ENCODE data around the gene IRX2. TPM values are rescaled to one million over a fixed set of nuclear protein-coding genes. Genes with fewer than 3 reads are reported as not detected.

The IRX2 gene
- total RNA-seq, 1 experiment from 2014 or later = 0.10 TPM

- Histone ChIP-seq H3K36me3 (ENCODE audit: control insufficient read depth, insufficient read depth, low read length) (no peaks in the 10 kb centered on the region), H3K27me3 (ENCODE audit: control insufficient read depth, insufficient read depth, low read length) (peaks cover 6% of the 10 kb centered on the region; the same call in 1 of the 2 replicates), H3K4me3 (ENCODE audit: low read depth in 2 of 2, low read length in 2 of 2) (no peak overlapping the region), H3K4me1 (ENCODE audit: control insufficient read depth, insufficient read depth, low read length) (no peaks in the 10 kb centered on the region), H3K9me3 (ENCODE audit: control insufficient read depth, insufficient read depth, low read depth, low read length) (no peaks in the 10 kb centered on the region), H3K27ac (ENCODE audit: low read length) (no peak overlapping the region)
- no peak for TF ChIP-seq CTCF (IDR thresholded peaks at IDR 0.05)
- TF ChIP-seq TCF7L2 (IDR thresholded peaks at IDR 0.05; ENCODE audit: low read depth, low read length) = no peak
- TF ChIP-seq REST (IDR thresholded peaks at IDR 0.05; ENCODE audit: insufficient read depth in 1 of 2, low read depth in 2 of 2, low read length in 1 of 2) = no peak
- no peak for TF ChIP-seq POLR2AphosphoS5 (IDR thresholded peaks at IDR 0.05; ENCODE audit: low read depth, low read length)
- TF ChIP-seq SIN3A (IDR thresholded peaks at IDR 0.05; ENCODE audit: borderline replicate concordance, insufficient read depth, low read depth, low read length) = no peak
- DNase-seq (ENCODE audit: low read depth, low spot score) (no peak), ATAC-seq (no peak)
- BruUV-seq (replicated peaks) = no TSS peak
- ChIA-PET CTCF (no interaction called here), POLR2A (no interaction called here)
- intact Hi-C loops (cut with micrococcal nuclease; ENCODE audit: unreplicated experiment) (no loop called here), in situ Hi-C loops (cut with HindIII; ENCODE audit: low pct_unique_long_range_greater_than_20kb, low sequenced_read_pairs) (no loop called here)
Observed at GRCh38 chr5:2718115-2718514, 33.4 kb downstream of the IRX2 start.

GRCh38 chr5:2715856-2716255, 35.6 kb downstream of the IRX2 start:
- intact Hi-C loops (cut with micrococcal nuclease; ENCODE audit: unreplicated experiment) (no loop called here), in situ Hi-C loops (cut with HindIII; ENCODE audit: low pct_unique_long_range_greater_than_20kb, low sequenced_read_pairs) (no loop called here)
- Histone ChIP-seq H3K4me1 (ENCODE audit: control insufficient read depth, insufficient read depth, low read length) (no peaks in the 10 kb centered on the region), H3K27ac (ENCODE audit: low read length) (no peak overlapping the region), H3K9me3 (ENCODE audit: control insufficient read depth, insufficient read depth, low read depth, low read length) (no peaks in the 10 kb centered on the region), H3K27me3 (ENCODE audit: control insufficient read depth, insufficient read depth, low read length) (0 out of 2 replicates have a peak, but pooled peaks cover 2% of the 10 kb centered on the region), H3K36me3 (ENCODE audit: control insufficient read depth, insufficient read depth, low read length) (no peaks in the 10 kb centered on the region), H3K4me3 (ENCODE audit: low read depth in 2 of 2, low read length in 2 of 2) (no peak overlapping the region)
- ChIA-PET CTCF (no interaction called here), POLR2A (no interaction called here)
- BruUV-seq (replicated peaks) = no TSS peak
- no peak for ATAC-seq
- DNase-seq (ENCODE audit: low read depth, low spot score) = no peak
- no peak for TF ChIP-seq TCF7L2 (IDR thresholded peaks at IDR 0.05; ENCODE audit: low read depth, low read length)
- no peak for TF ChIP-seq REST (IDR thresholded peaks at IDR 0.05; ENCODE audit: insufficient read depth in 1 of 2, low read depth in 2 of 2, low read length in 1 of 2)
- TF ChIP-seq CTCF (IDR thresholded peaks at IDR 0.05) = no peak
- TF ChIP-seq SIN3A (IDR thresholded peaks at IDR 0.05; ENCODE audit: borderline replicate concordance, insufficient read depth, low read depth, low read length) = no peak
- no peak for TF ChIP-seq POLR2AphosphoS5 (IDR thresholded peaks at IDR 0.05; ENCODE audit: low read depth, low read length)
